SK-N-MC (cell line): ENCODE results near the gene GPR55.

Source experiments
- EZH2 ChIP-seq: fragments of 200-600 bp; sonication (generic); IDR thresholded peaks from one replicate; pipeline ENCODE4 v1.6.1; 2017; ENCODE audit warnings: antibody characterized with exemption
- POLR2AphosphoS5 ChIP-seq: IDR thresholded peaks from 2 replicates; pipeline ENCODE4 v1.6.1; 2012; ENCODE audit warnings: mild to moderate bottlenecking, low read depth, low read length, borderline replicate concordance

DNA sequence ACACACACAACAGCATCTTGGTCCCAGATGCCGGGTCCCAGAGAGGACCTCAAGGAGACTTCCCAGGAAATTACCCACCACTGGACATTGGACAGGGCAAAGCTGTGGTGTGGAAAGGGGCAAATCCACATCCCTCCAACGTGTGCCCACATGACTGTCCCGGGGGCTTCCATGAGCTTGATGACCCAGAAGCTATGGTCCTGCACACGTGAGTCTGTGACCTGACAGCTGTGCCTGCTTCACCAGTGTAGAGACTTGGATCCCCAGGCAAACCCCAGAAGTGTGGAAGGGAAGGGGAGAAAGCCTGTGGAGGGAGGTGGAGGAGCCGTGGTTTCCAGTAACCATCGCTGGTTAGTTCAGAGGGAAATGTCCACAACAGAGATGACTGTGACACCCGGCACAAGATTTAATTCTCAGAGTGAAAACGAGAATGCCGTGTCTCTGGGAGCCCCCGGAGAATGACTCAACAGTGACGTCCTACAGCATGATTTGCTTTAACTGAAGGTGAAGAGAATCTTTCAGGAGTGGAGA lies 19.1 kb upstream of the GPR55 start:
- TF ChIP-seq EZH2 (no peak), POLR2AphosphoS5 (no peak)
